ENCODE data around the gene ADAM15.

The ADAM15 gene

GRCh38 chr1:155013632-155014031 lies 37.5 kb upstream of the ADAM15 start:
- Histone ChIP-seq H3K27ac (ENCODE audit: low read depth, low read length, severe bottlenecking) (no peak overlapping the region), H3K4me1 (ENCODE audit: control insufficient read depth, insufficient read depth, low read length, poor library complexity, severe bottlenecking) (peaks cover 13% of the 10 kb centered on the region), H3K9me3 (ENCODE audit: control insufficient read depth, low read length) (no peaks in the 10 kb centered on the region), H3K4me3 (ENCODE audit: extremely low read depth, insufficient read depth, low read length, poor library complexity, severe bottlenecking) (no peak overlapping the region), H3K36me3 (ENCODE audit: control insufficient read depth, insufficient read depth, low read length) (peaks cover 31% of the 10 kb centered on the region)
- 83 to 93% methylated on average over 1 to 2 of the region's 8 CpGs for WGBS, 2 experiments (ENCODE audit: insufficient coverage in 2 of 2)

DNA sequence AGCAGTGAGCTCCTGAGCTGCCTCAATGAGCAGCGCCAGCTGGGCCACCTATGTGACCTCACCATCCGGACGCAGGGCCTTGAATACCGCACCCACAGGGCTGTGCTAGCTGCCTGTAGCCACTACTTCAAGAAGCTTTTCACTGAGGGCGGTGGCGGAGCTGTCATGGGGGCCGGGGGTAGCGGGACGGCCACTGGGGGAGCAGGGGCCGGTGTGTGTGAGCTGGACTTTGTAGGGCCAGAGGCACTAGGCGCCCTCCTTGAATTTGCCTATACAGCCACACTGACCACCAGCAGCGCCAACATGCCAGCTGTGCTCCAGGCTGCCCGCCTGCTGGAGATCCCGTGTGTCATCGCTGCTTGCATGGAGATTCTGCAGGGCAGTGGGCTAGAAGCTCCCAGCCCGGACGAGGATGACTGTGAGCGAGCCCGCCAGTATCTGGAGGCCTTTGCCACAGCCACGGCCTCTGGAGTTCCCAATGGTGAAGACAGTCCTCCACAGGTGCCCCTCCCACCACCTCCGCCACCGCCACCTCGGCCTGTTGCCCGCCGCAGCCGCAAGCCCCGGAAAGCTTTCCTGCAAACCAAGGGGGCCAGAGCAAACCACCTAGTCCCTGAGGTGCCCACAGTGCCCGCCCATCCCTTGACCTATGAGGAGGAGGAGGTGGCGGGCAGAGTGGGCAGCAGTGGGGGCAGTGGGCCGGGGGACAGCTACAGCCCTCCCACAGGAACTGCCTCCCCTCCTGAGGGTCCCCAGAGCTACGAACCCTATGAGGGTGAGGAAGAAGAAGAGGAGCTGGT lies 36.2 kb upstream of the ADAM15 start:
- H3K36me3 ChIP-seq (ENCODE audit: control insufficient read depth, insufficient read depth, low read length), result peaks cover 31% of the 10 kb centered on the region
- no peak overlapping the region for H3K4me3 ChIP-seq (ENCODE audit: extremely low read depth, insufficient read depth, low read length, poor library complexity, severe bottlenecking)
- H3K27ac ChIP-seq (ENCODE audit: low read depth, low read length, severe bottlenecking), result no peak overlapping the region
- peaks cover 21% of the 10 kb centered on the region for H3K4me1 ChIP-seq (ENCODE audit: control insufficient read depth, insufficient read depth, low read length, poor library complexity, severe bottlenecking)
- H3K9me3 ChIP-seq (ENCODE audit: control insufficient read depth, low read length), result no peaks in the 10 kb centered on the region
- WGBS, 2 experiments (ENCODE audit: insufficient coverage in 2 of 2), result 93 to 96% methylated on average over 20 of the region's 31 CpGs

DNA sequence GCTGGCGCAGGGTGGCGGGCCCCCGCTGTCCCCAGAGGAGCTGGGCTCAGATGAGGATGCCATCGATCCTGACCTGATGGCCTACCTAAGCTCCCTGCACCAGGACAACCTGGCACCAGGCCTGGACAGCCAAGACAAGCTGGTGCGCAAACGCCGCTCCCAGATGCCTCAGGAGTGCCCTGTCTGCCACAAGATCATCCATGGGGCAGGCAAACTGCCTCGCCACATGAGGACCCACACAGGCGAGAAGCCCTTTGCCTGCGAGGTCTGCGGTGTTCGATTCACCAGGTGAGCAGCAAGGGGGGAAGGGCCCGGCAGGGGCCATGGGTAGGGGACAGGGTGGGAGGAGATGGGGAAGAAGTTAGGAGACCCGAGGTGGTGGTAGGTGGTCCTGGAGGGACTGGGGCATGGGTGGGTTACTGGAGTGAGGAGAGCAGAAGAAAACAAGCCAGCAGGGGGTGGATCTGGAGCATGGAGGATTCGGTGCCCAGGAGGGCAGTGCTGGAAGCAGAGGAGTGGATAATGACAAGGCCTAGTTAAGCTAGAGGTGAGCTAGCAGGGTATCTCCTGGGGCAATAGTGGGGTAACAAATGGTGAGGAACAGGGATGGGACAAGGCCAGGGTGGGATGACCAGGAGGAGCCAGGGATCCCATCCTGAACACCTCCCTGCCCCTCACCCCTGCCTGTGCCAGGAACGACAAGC lies 35.4 kb upstream of the ADAM15 start:
- no peak overlapping the region for H3K27ac ChIP-seq (ENCODE audit: low read depth, low read length, severe bottlenecking)
- WGBS, 2 experiments (ENCODE audit: insufficient coverage in 2 of 2), result 93 to 97% methylated on average over 10 to 16 of the region's 16 CpGs
- no peaks in the 10 kb centered on the region for H3K9me3 ChIP-seq (ENCODE audit: control insufficient read depth, low read length)
- H3K36me3 ChIP-seq (ENCODE audit: control insufficient read depth, insufficient read depth, low read length), result peaks cover 31% of the 10 kb centered on the region
- peaks cover 21% of the 10 kb centered on the region for H3K4me1 ChIP-seq (ENCODE audit: control insufficient read depth, insufficient read depth, low read length, poor library complexity, severe bottlenecking)
- H3K4me3 ChIP-seq (ENCODE audit: extremely low read depth, insufficient read depth, low read length, poor library complexity, severe bottlenecking), result no peak overlapping the region

- Histone ChIP-seq H3K9me3 (ENCODE audit: control insufficient read depth, low read length) (no peaks in the 10 kb centered on the region), H3K36me3 (ENCODE audit: control insufficient read depth, insufficient read depth, low read length) (peaks cover 31% of the 10 kb centered on the region), H3K4me3 (ENCODE audit: extremely low read depth, insufficient read depth, low read length, poor library complexity, severe bottlenecking) (no peak overlapping the region), H3K27ac (ENCODE audit: low read depth, low read length, severe bottlenecking) (no peak overlapping the region), H3K4me1 (ENCODE audit: control insufficient read depth, insufficient read depth, low read length, poor library complexity, severe bottlenecking) (peaks cover 21% of the 10 kb centered on the region)
- 96 to 98% methylated on average over 16 to 25 of the region's 26 CpGs for WGBS, 2 experiments (ENCODE audit: insufficient coverage in 2 of 2)
These were observed 34.8 kb upstream of the ADAM15 start for GRCh38 chr1:155016231-155016831.

DNA sequence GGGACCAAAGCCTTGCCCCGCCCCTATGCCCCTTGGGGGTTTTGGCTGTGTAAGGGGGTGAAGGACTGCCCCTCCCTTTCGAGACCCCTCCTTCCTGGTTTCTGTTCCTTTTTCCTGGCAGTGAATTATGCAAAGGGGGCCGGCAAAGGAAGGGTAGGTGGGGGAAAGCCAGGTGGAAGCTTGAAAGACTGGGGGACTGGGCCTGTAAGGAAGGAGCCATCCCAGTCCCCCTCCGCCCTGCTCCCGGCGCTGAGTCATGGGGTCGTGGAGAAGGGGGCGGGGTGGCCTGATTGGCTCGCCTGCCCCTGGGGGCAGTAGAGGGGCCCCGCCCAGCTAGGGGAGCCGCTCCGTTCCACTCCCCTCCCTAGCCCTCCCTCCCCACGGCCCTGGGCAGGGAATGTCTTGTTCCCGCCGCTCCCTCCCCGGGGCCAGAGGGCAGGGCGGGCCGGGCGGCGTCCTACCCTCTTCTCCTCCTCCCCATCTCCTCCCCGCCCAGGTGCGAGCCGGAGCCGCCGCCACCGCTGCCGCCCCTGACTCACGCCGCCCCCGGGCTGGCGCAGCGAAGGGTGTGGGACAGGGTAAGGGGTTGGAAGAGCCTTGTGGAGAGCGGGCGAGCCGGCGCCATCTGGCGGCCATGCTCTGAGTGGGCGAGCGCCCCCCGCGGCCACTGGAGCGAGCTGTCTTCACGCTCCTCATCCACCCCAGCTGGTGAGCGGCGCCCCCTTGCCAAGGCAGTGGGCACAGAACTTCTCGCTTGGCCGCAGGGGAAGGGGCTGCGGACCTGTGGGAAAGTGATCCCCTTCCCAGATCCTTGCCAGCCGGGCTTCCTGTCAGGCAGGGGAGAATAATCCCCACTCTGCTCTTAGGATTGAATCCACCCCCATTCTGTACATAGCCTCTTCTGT lies 33.8 kb upstream of the ADAM15 start:
- Histone ChIP-seq H3K9me3 (ENCODE audit: control insufficient read depth, low read length) (no peaks in the 10 kb centered on the region), H3K36me3 (ENCODE audit: control insufficient read depth, insufficient read depth, low read length) (peaks cover 31% of the 10 kb centered on the region), H3K27ac (ENCODE audit: low read depth, low read length, severe bottlenecking) (peak overlapping the region; percentile 81), H3K4me1 (ENCODE audit: control insufficient read depth, insufficient read depth, low read length, poor library complexity, severe bottlenecking) (peaks cover 18% of the 10 kb centered on the region), H3K4me3 (ENCODE audit: extremely low read depth, insufficient read depth, low read length, poor library complexity, severe bottlenecking) (peak overlapping the region; percentile 26)
- 0 to 3% methylated on average over 15 to 19 of the region's 49 CpGs for WGBS, 2 experiments (ENCODE audit: insufficient coverage in 2 of 2)

DNA sequence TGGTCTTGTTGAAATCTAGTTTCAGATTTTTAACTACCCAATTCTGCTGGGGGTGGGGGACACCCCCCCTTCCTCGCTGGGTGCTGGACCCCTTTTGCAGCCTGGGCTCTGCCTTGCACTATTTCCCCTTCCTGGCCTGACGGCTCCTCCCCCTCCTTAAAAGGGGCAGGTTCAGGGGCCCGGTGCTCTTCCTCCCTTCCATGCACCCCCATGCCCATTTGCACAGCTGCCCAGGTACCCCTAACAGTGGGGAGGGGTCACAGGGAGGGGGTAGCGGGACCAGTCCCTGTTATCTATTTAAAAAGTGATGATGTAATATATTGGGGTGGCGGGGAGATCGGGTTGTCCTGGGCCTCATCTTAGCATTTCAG lies 33.2 kb upstream of the ADAM15 start:
- no peaks in the 10 kb centered on the region for H3K9me3 ChIP-seq (ENCODE audit: control insufficient read depth, low read length)
- 83 to 94% methylated on average over 2 to 3 of the region's 6 CpGs for WGBS, 2 experiments (ENCODE audit: insufficient coverage in 2 of 2)
- H3K4me3 ChIP-seq (ENCODE audit: extremely low read depth, insufficient read depth, low read length, poor library complexity, severe bottlenecking), result no peak overlapping the region
- peaks cover 31% of the 10 kb centered on the region for H3K36me3 ChIP-seq (ENCODE audit: control insufficient read depth, insufficient read depth, low read length)
- H3K4me1 ChIP-seq (ENCODE audit: control insufficient read depth, insufficient read depth, low read length, poor library complexity, severe bottlenecking), result peaks cover 18% of the 10 kb centered on the region
- H3K27ac ChIP-seq (ENCODE audit: low read depth, low read length, severe bottlenecking), result no peak overlapping the region

- Histone ChIP-seq H3K4me3 (ENCODE audit: extremely low read depth, insufficient read depth, low read length, poor library complexity, severe bottlenecking) (no peak overlapping the region), H3K9me3 (ENCODE audit: control insufficient read depth, low read length) (no peaks in the 10 kb centered on the region), H3K27ac (ENCODE audit: low read depth, low read length, severe bottlenecking) (no peak overlapping the region), H3K4me1 (ENCODE audit: control insufficient read depth, insufficient read depth, low read length, poor library complexity, severe bottlenecking) (peaks cover 15% of the 10 kb centered on the region), H3K36me3 (ENCODE audit: control insufficient read depth, insufficient read depth, low read length) (peaks cover 30% of the 10 kb centered on the region)
- WGBS, 2 experiments (ENCODE audit: insufficient coverage in 2 of 2), result 84 to 89% methylated on average over 3 to 4 of the region's 8 CpGs
These were observed 32.3 kb upstream of the ADAM15 start for GRCh38 chr1:155018617-155019348.

DNA sequence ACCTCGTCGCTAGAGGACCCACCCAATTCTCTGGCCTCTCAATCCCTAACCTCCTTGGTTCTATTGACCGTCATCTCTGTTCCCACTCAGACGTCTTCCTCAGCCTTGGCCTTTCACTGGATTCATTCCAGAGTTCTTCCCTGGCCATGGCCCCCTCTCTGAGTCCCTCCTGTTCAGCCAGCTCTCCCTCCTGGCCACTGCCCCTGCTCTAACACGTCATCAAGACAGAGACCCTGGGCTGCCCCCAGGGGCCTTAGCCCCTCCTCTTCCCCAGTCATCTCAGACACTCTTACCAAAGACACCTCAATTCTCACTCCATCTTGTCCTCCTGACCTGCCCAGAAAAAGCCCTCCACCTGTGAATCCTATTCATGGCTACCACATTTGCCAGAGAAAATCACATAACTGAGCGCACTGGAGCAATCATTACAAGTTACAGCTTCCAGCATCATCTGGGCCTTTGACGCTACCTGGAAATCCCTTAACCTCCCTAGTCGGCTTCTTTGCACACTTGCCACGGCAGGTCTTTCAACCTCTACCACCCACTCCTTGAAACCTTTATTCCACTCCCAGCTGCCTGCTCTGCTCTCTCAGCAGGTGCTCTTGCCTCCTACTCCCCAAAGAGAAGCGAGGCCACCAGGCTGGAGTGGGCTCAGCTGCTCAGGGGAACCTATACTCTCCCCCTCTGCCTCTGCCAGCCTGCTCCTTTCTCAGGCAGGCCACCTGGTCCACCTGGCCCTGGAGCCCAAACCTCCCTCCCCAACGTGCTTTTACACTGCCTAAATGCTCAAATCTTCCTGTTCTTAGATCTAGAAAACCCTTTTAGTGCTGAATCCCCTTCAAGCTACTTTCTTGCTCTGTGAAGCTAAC lies 31.5 kb upstream of the ADAM15 start:
- H3K4me1 ChIP-seq (ENCODE audit: control insufficient read depth, insufficient read depth, low read length, poor library complexity, severe bottlenecking), result peaks cover 15% of the 10 kb centered on the region
- no peak overlapping the region for H3K27ac ChIP-seq (ENCODE audit: low read depth, low read length, severe bottlenecking)
- H3K36me3 ChIP-seq (ENCODE audit: control insufficient read depth, insufficient read depth, low read length), result peaks cover 23% of the 10 kb centered on the region
- H3K4me3 ChIP-seq (ENCODE audit: extremely low read depth, insufficient read depth, low read length, poor library complexity, severe bottlenecking), result no peak overlapping the region
- H3K9me3 ChIP-seq (ENCODE audit: control insufficient read depth, low read length), result no peaks in the 10 kb centered on the region
- 85 to 90% methylated on average over 11 of the region's 11 CpGs for WGBS, 2 experiments (ENCODE audit: insufficient coverage in 2 of 2)

DNA sequence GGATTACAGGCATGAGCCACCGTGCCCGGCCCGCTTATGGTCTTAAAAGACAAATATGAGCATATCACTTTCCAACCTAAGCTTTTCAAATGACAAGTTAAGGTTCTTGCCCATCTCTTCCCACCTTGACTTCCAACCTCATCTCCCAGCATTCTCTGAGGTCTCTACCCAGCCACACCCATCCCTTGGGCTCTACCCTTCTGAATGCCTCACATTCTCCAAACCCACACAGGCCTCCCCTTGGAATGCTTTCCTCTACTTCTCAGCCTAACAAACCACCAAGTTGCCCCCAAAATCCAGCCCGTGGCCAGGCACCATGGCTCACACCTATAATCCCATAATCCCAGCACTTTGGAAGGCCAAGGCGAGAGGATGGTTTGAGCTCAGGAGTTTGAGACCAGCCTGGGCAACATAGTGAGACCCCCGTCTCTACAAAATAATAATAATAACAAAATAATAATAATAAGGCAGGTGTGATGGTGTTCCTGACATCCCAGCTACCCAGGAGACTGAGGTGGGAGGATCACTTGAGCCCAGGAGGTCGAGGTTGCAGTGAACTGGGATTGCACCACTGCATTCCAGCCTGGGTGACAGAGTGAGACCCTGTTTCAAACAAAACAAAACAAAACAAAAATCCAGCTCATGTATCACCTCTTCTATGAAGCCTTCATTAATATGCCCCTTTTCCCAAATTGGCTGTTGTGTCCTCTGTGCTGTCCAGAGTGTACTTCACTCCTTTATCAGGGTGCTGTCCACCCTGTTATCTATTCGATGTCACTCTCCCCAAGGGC lies 28.8 kb upstream of the ADAM15 start:
- Histone ChIP-seq H3K36me3 (ENCODE audit: control insufficient read depth, insufficient read depth, low read length) (no peaks in the 10 kb centered on the region), H3K4me1 (ENCODE audit: control insufficient read depth, insufficient read depth, low read length, poor library complexity, severe bottlenecking) (peaks cover 8% of the 10 kb centered on the region), H3K9me3 (ENCODE audit: control insufficient read depth, low read length) (no peaks in the 10 kb centered on the region), H3K27ac (ENCODE audit: low read depth, low read length, severe bottlenecking) (no peak overlapping the region), H3K4me3 (ENCODE audit: extremely low read depth, insufficient read depth, low read length, poor library complexity, severe bottlenecking) (no peak overlapping the region)
- 85 to 91% methylated on average over 5 to 6 of the region's 8 CpGs for WGBS, 2 experiments (ENCODE audit: insufficient coverage in 2 of 2)
